Measurements from ENCODE around the gene VPS16. TPM values are rescaled to one million over a fixed set of nuclear protein-coding genes. Genes with fewer than 3 reads are reported as not detected.

The VPS16 gene
- total and polyA plus RNA-seq, 2 donors (not counting 1 experiment from before 2014, with no cell fraction given) = 32.9 to 46.1 TPM

GRCh38 chr20:2809690-2810089, 30.9 kb upstream of the VPS16 start:
- Histone ChIP-seq H3K79me2 (ENCODE audit: control insufficient read depth, insufficient read depth, low read length) (no peaks in the 10 kb centered on the region), H4K20me1 (ENCODE audit: control insufficient read depth, extremely low read depth, insufficient read depth, low read length) (no peaks in the 10 kb centered on the region), H3K4me1 (ENCODE audit: control insufficient read depth, extremely low read depth, insufficient read depth, low read length) (peaks cover 6% of the 10 kb centered on the region), H2AFZ (ENCODE audit: low read length) (no peak overlapping the region), H3K9me3 (ENCODE audit: control insufficient read depth, insufficient read depth, low read depth, low read length) (no peaks in the 10 kb centered on the region), H3K9ac (ENCODE audit: insufficient read depth, low read length) (no peak overlapping the region), H3K27me3 (ENCODE audit: control insufficient read depth, insufficient read depth, low read length) (peaks cover 30% of the 10 kb centered on the region), H3K4me3 (replicated peaks in 1 of 4; ENCODE audit: control extremely low read depth in 1 of 4, insufficient read depth in 1 of 4, low read depth in 3 of 4, low read length in 4 of 4) (no peak overlapping the region), H3K36me3 (ENCODE audit: control insufficient read depth, insufficient read depth, low read length) (no peaks in the 10 kb centered on the region), H3K4me2 (ENCODE audit: extremely low read depth, insufficient read depth, low read length) (no peak overlapping the region), H3K27ac (ENCODE audit: insufficient read depth, low read length) (no peak overlapping the region)
- TF ChIP-seq CTCF (conservative IDR thresholded peaks at IDR 0.05 in 1 of 2, IDR thresholded peaks at IDR 0.05 in 1 of 2; ENCODE audit: low read depth in 1 of 2, low read length in 2 of 2) (no peak), EZH2 (IDR thresholded peaks at IDR 0.05; ENCODE audit: low read length, missing control alignments) (no peak)
- DNase-seq (ENCODE audit: low read depth in 2 of 2) = no peak

- TF ChIP-seq CTCF (conservative IDR thresholded peaks at IDR 0.05 in 1 of 2, IDR thresholded peaks at IDR 0.05 in 1 of 2; ENCODE audit: low read depth in 1 of 2, low read length in 2 of 2) (no peak), EZH2 (IDR thresholded peaks at IDR 0.05; ENCODE audit: low read length, missing control alignments) (no peak)
- peaks cover 7% of the 10 kb centered on the region for H3K27me3 ChIP-seq (ENCODE audit: control insufficient read depth, insufficient read depth, low read length)
- H3K4me3 ChIP-seq (replicated peaks in 1 of 4; ENCODE audit: control extremely low read depth in 1 of 4, insufficient read depth in 1 of 4, low read depth in 3 of 4, low read length in 4 of 4) = no peak overlapping the region
- H3K4me2 ChIP-seq (ENCODE audit: extremely low read depth, insufficient read depth, low read length) = no peak overlapping the region
- no peak for DNase-seq (ENCODE audit: low read depth in 2 of 2)
- no peaks in the 10 kb centered on the region for H4K20me1 ChIP-seq (ENCODE audit: control insufficient read depth, extremely low read depth, insufficient read depth, low read length)
- no peak overlapping the region for H3K9ac ChIP-seq (ENCODE audit: insufficient read depth, low read length)
- H3K27ac ChIP-seq (ENCODE audit: insufficient read depth, low read length) = no peak overlapping the region
- H3K9me3 ChIP-seq (ENCODE audit: control insufficient read depth, insufficient read depth, low read depth, low read length) = no peaks in the 10 kb centered on the region
- H3K79me2 ChIP-seq (ENCODE audit: control insufficient read depth, insufficient read depth, low read length) = no peaks in the 10 kb centered on the region
- no peaks in the 10 kb centered on the region for H3K36me3 ChIP-seq (ENCODE audit: control insufficient read depth, insufficient read depth, low read length)
- peaks cover 14% of the 10 kb centered on the region for H3K4me1 ChIP-seq (ENCODE audit: control insufficient read depth, extremely low read depth, insufficient read depth, low read length)
- no peak overlapping the region for H2AFZ ChIP-seq (ENCODE audit: low read length)
Observed at GRCh38 chr20:2812189-2812588, 28.4 kb upstream of the VPS16 start.

- H3K9ac ChIP-seq (ENCODE audit: insufficient read depth, low read length) = no peak overlapping the region
- peak overlapping the region; percentile 10 for H3K27ac ChIP-seq (ENCODE audit: insufficient read depth, low read length)
- no peak for DNase-seq (ENCODE audit: low read depth in 2 of 2)
- H3K4me3 ChIP-seq (replicated peaks in 1 of 4; ENCODE audit: control extremely low read depth in 1 of 4, insufficient read depth in 1 of 4, low read depth in 3 of 4, low read length in 4 of 4) = no peak overlapping the region
- no peaks in the 10 kb centered on the region for H3K36me3 ChIP-seq (ENCODE audit: control insufficient read depth, insufficient read depth, low read length)
- no peaks in the 10 kb centered on the region for H3K27me3 ChIP-seq (ENCODE audit: control insufficient read depth, insufficient read depth, low read length)
- H3K4me1 ChIP-seq (ENCODE audit: control insufficient read depth, extremely low read depth, insufficient read depth, low read length) = peaks cover 17% of the 10 kb centered on the region
- no peak overlapping the region for H2AFZ ChIP-seq (ENCODE audit: low read length)
- no peaks in the 10 kb centered on the region for H3K79me2 ChIP-seq (ENCODE audit: control insufficient read depth, insufficient read depth, low read length)
- H4K20me1 ChIP-seq (ENCODE audit: control insufficient read depth, extremely low read depth, insufficient read depth, low read length) = no peaks in the 10 kb centered on the region
- H3K4me2 ChIP-seq (ENCODE audit: extremely low read depth, insufficient read depth, low read length) = peak overlapping the region; percentile 42
- TF ChIP-seq CTCF (conservative IDR thresholded peaks at IDR 0.05 in 1 of 2, IDR thresholded peaks at IDR 0.05 in 1 of 2; ENCODE audit: low read depth in 1 of 2, low read length in 2 of 2) (no peak), EZH2 (IDR thresholded peaks at IDR 0.05; ENCODE audit: low read length, missing control alignments) (no peak)
- no peaks in the 10 kb centered on the region for H3K9me3 ChIP-seq (ENCODE audit: control insufficient read depth, insufficient read depth, low read depth, low read length)
Observed at GRCh38 chr20:2814076-2814475, 26.5 kb upstream of the VPS16 start.

Data from fibroblast of lung (primary cell).